ENCODE data around the gene APPBP2.

Gene APPBP2

GRCh38 chr17:60406887-60407286, 119.2 kb downstream of the APPBP2 start:
- intact Hi-C loops (cut with DNase I): no loop called here

GRCh38 chr17:60403962-60404361, 122.1 kb downstream of the APPBP2 start:
- DNase-seq: no peak
- intact Hi-C loops (cut with DNase I): no loop called here

More at GRCh38 chr17:60406887-60407286, 119.2 kb downstream of the APPBP2 start:
- no peak for DNase-seq

GRCh38 chr17:60403523-60403810, 122.6 kb downstream of the APPBP2 start:
- intact Hi-C loops (cut with DNase I): no loop called here
- no peak for DNase-seq

- intact Hi-C loops (cut with DNase I): no loop called here
Observed at GRCh38 chr17:60401819-60402218, 124.2 kb downstream of the APPBP2 start.

GRCh38 chr17:60398227-60398959, 127.6 kb downstream of the APPBP2 start:
- DNase-seq: no peak
- intact Hi-C loops (cut with DNase I): no loop called here

More at GRCh38 chr17:60401819-60402218, 124.2 kb downstream of the APPBP2 start:
- no peak for DNase-seq

GRCh38 chr17:60396412-60396811, 129.6 kb downstream of the APPBP2 start:
- intact Hi-C loops (cut with DNase I): no loop called here
- DNase-seq: no peak

GRCh38 chr17:60395508-60396065, 130.5 kb downstream of the APPBP2 start:
- DNase-seq: no peak
- intact Hi-C loops (cut with DNase I): no loop called here

- DNase-seq: no peak
- intact Hi-C loops (cut with DNase I): loop anchor here (5.0 kb wide), 2 partner anchors 67 to 162 kb away; no protein-coding TSS in a partner anchor
Observed at GRCh38 chr17:60393840-60394723, 132.0 kb downstream of the APPBP2 start.
